PC-9 (cell line): Measurements from ENCODE around the gene MASP1. TPM values are rescaled to one million over a fixed set of nuclear protein-coding genes. Genes with fewer than 3 reads are reported as not detected.

Experiments
- BruUV-seq: library from RNA; stranded (reverse); fragments of 400-500 nt; replicated peaks from 2 replicates; lab custom pipeline; 2021; lab: Mats Ljungman, UMichigan
- CTCF ChIA-PET: fragments of 300-600 bp; sonication (Branson Sonifier 250); formaldehyde crosslinking; loops from one replicate; lab custom pipeline; 2022; ENCODE audit warnings: antibody characterized with exemption; lab: Charles Lee
- POLR2A ChIA-PET: fragments of 300-600 bp; sonication (Branson Sonifier 250); formaldehyde crosslinking; loops from one replicate; lab custom pipeline; 2022; ENCODE audit warnings: antibody characterized with exemption; ENCODE audit not compliant: unreplicated experiment; lab: Charles Lee
- DNase-seq, 2 experiments: peaks; one replicate each; pipeline versions ENCODE4 v3.0.0 to v3.0.0-alpha.2; 2015 to 2022; ENCODE audit warnings: mixed read lengths in 1 of 2
- H2AFZ ChIP-seq: fragments of 200-600 bp; sonication (generic); 2 replicates; pipeline ENCODE4 v1.8.1; 2017; ENCODE audit warnings: antibody characterized with exemption
- H3F3A ChIP-seq: fragments of 200-600 bp; sonication (generic); 2 replicates; pipeline ENCODE4 v1.8.1; 2017; ENCODE audit warnings: antibody characterized with exemption, mild to moderate bottlenecking, low read depth; ENCODE audit not compliant: insufficient read depth
- H3K27ac ChIP-seq: fragments of 200-600 bp; sonication (generic); 2 replicates; pipeline ENCODE4 v1.6.1; 2016; ENCODE audit warnings: mixed run types
- H3K27me3 ChIP-seq: fragments of 200-600 bp; sonication (generic); 2 replicates; pipeline ENCODE4 v1.6.1; 2016; ENCODE audit warnings: low read depth, mixed run types; ENCODE audit not compliant: insufficient read depth
- H3K36me3 ChIP-seq: fragments of 200-600 bp; sonication (generic); 2 replicates; pipeline ENCODE4 v1.6.1; 2016; ENCODE audit warnings: low read depth, mixed run types
- H3K4me1 ChIP-seq: fragments of 200-600 bp; sonication (generic); replicated peaks from 2 replicates; pipeline ENCODE4 v1.6.1; 2016; ENCODE audit warnings: mixed run types; ENCODE audit not compliant: insufficient read depth
- H3K4me2 ChIP-seq: fragments of 200-600 bp; sonication (generic); 2 replicates; pipeline ENCODE4 v1.6.1; 2017; ENCODE audit warnings: mixed run types
- H3K4me3 ChIP-seq: fragments of 200-600 bp; sonication (generic); 2 replicates; pipeline ENCODE4 v1.6.1; 2016; ENCODE audit warnings: mixed run types
- H3K79me2 ChIP-seq: fragments of 200-600 bp; sonication (generic); 2 replicates; pipeline ENCODE4 v1.6.1; 2017; ENCODE audit warnings: low read depth, mixed run types
- H3K9me2 ChIP-seq: fragments of 200-600 bp; sonication (generic); 2 replicates; pipeline ENCODE4 v1.8.1; 2017; ENCODE audit warnings: mild to moderate bottlenecking; ENCODE audit not compliant: insufficient read depth
- H3K9me3 ChIP-seq: fragments of 200-600 bp; sonication (generic); 2 replicates; pipeline ENCODE4 v1.8.1; 2016; ENCODE audit warnings: low read depth; ENCODE audit not compliant: insufficient read depth
- H4K20me1 ChIP-seq: fragments of 200-600 bp; sonication (generic); 2 replicates; pipeline ENCODE4 v1.8.1; 2017; ENCODE audit not compliant: insufficient read depth
- EZH2 ChIP-seq: fragments of 200-600 bp; sonication (generic); IDR thresholded peaks from 2 replicates; pipeline ENCODE4 v1.8.0; 2017; ENCODE audit warnings: antibody characterized with exemption, low read depth
- intact Hi-C: fragments of 100-400 bp; cut with micrococcal nuclease; formaldehyde crosslinking; loops from one replicate; pipeline ENCODE4 v1.10.0; 2022; ENCODE audit not compliant: unreplicated experiment
- total RNA-seq: library from RNA; stranded (reverse); gene quantifications from 2 replicates; pipeline ENCODE4 v1.2.3, GENCODE V29; 2021
- TF ChIP-seq, protein P1 (sequence below): fragments of 200-600 bp; sonication (generic); conservative IDR thresholded peaks from 2 replicates; pipeline ENCODE4 v1.6.1; 2017; ENCODE audit warnings: mixed run types, antibody characterized with exemption, mild to moderate bottlenecking, moderate library complexity

MASP1 gene
- total RNA-seq, 1 experiment from 2014 or later, result not detected

DNA sequence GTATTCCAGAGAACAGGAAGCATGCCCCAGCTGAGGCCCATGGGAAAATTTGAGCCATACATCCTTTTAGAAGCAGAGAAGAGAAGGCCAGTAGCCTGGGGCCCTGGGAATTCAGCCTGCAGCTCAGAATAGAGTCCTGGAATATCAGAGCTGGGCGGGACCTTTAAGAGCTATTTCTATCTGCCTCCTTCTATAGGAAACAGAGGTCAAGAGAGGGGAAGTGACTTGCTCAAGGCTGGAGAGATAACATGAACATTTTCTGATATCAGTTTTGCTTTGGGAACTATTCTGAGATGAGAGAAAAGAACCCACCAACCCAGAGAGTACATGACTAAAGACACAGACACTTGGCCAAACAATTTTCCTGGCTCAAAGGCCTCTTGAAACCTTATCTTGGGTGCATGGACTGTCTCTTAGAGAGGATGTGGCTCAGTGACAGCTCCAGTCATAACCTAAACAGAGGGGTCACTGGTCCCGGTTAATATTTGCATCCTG lies 26.0 kb downstream of the MASP1 start:
- no peaks in the 10 kb centered on the region for H4K20me1 ChIP-seq
- POLR2A ChIA-PET, result interaction anchor here (0.6 kb wide), 1 partner anchor 495 kb away, joined by 3 read pairs; no protein-coding TSS in a partner anchor
- CTCF ChIA-PET, result no interaction called here
- no peak overlapping the region for H3K27ac ChIP-seq
- H3K4me2 ChIP-seq, result no peak overlapping the region
- H3K36me3 ChIP-seq, result no peaks in the 10 kb centered on the region
- no TSS peak for BruUV-seq
- peaks cover 7% of the 10 kb centered on the region; the same call in 1 of the 2 replicates for H3K9me3 ChIP-seq
- DNase-seq, result no peak
- no peaks in the 10 kb centered on the region for H3K79me2 ChIP-seq
- intact Hi-C loops, result no loop called here
- TF ChIP-seq, protein P1, sequence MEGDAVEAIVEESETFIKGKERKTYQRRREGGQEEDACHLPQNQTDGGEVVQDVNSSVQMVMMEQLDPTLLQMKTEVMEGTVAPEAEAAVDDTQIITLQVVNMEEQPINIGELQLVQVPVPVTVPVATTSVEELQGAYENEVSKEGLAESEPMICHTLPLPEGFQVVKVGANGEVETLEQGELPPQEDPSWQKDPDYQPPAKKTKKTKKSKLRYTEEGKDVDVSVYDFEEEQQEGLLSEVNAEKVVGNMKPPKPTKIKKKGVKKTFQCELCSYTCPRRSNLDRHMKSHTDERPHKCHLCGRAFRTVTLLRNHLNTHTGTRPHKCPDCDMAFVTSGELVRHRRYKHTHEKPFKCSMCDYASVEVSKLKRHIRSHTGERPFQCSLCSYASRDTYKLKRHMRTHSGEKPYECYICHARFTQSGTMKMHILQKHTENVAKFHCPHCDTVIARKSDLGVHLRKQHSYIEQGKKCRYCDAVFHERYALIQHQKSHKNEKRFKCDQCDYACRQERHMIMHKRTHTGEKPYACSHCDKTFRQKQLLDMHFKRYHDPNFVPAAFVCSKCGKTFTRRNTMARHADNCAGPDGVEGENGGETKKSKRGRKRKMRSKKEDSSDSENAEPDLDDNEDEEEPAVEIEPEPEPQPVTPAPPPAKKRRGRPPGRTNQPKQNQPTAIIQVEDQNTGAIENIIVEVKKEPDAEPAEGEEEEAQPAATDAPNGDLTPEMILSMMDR, result no peak
- no peak for TF ChIP-seq EZH2
- peaks cover 4% of the 10 kb centered on the region; the same call in 1 of the 2 replicates for H3K27me3 ChIP-seq
- no peaks in the 10 kb centered on the region for H3K9me2 ChIP-seq
- H2AFZ ChIP-seq, result no peak overlapping the region
- peaks cover 17% of the 10 kb centered on the region for H3F3A ChIP-seq
- no peak overlapping the region for H3K4me3 ChIP-seq
- peaks cover 18% of the 10 kb centered on the region for H3K4me1 ChIP-seq

DNA sequence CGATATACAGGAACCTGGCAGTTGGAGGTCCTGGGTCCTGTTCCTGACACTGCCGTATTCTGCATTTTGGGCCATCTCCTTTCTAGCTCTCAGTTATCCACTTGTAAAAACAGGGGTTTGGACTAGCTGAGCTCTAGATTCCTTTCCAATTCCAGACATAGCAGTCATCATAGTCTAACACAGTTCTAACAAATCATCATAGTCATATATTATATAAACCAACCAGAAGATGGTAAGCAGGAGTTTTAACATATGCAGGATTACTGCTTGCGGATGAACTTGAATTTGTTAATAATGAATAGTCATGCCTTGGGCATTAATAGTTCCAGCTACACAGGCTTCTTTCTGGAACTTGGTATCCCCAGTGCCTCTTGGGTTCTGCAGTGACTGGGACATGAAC lies 26.6 kb downstream of the MASP1 start:
- no peaks in the 10 kb centered on the region for H3K36me3 ChIP-seq
- intact Hi-C loops, result loop anchor here (5.0 kb wide), 1 partner anchor 38 kb away; no protein-coding TSS in a partner anchor
- peaks cover 6% of the 10 kb centered on the region; the same call in 1 of the 2 replicates for H3K9me3 ChIP-seq
- H3K4me1 ChIP-seq, result peaks cover 18% of the 10 kb centered on the region
- H3K4me2 ChIP-seq, result no peak overlapping the region
- no peaks in the 10 kb centered on the region for H4K20me1 ChIP-seq
- ChIA-PET CTCF (interaction anchor here (0.6 kb wide), 1 partner anchor 13 kb away, joined by 3 read pairs; no protein-coding TSS in a partner anchor), POLR2A (interaction anchor here (0.6 kb wide), 2 partner anchors 14 to 494 kb away, joined by 3 read pairs; no protein-coding TSS in a partner anchor)
- no peak for DNase-seq
- H3K9me2 ChIP-seq, result no peaks in the 10 kb centered on the region
- peaks cover 4% of the 10 kb centered on the region; the same call in 1 of the 2 replicates for H3K27me3 ChIP-seq
- no peaks in the 10 kb centered on the region for H3K79me2 ChIP-seq
- TF ChIP-seq EZH2, result no peak
- TF ChIP-seq, protein P1, result no peak
- peaks cover 17% of the 10 kb centered on the region for H3F3A ChIP-seq
- no TSS peak for BruUV-seq
- no peak overlapping the region for H3K4me3 ChIP-seq
- no peak overlapping the region for H2AFZ ChIP-seq
- H3K27ac ChIP-seq, result no peak overlapping the region

DNA sequence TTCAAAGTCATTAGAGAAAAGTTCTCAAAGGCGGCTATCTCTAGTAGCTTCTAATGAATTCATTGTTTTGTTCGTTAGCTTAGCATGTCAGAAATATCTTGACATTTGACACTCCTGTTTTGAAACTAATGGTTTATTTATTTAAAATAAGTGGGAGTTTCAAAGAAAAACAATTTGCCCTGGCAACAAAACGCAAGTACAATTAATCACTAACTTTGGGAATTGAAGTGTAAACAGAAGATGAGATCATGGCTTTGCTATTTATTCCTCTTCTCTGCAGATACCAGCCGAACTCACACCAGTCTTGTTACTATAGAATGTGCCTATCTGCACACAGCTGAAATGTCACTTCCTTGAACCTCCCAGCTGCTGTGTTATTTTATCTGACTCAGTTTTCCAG lies 27.5 kb downstream of the MASP1 start:
- no peak overlapping the region for H2AFZ ChIP-seq
- ChIA-PET POLR2A (no interaction called here), CTCF (interaction anchor here (0.7 to 0.9 kb wide), 2 partner anchors 11 to 99 kb away, joined by 3 read pairs; no protein-coding TSS in a partner anchor)
- H3K27ac ChIP-seq, result no peak overlapping the region
- intact Hi-C loops, result loop anchor here (5.0 kb wide), 1 partner anchor 37 kb away; no protein-coding TSS in a partner anchor
- no peaks in the 10 kb centered on the region for H3K36me3 ChIP-seq
- H3K4me2 ChIP-seq, result peak overlapping the region; percentile 44
- BruUV-seq, result no TSS peak
- no peaks in the 10 kb centered on the region for H3K9me2 ChIP-seq
- H3K27me3 ChIP-seq, result no peaks in the 10 kb centered on the region; the same call in 1 of the 2 replicates
- peak; percentile 12 to 90 for DNase-seq
- peaks cover 17% of the 10 kb centered on the region for H3F3A ChIP-seq
- peaks cover 18% of the 10 kb centered on the region for H3K4me1 ChIP-seq
- H3K9me3 ChIP-seq, result no peaks in the 10 kb centered on the region
- TF ChIP-seq EZH2, result no peak
- TF ChIP-seq, protein P1, result no peak
- no peak overlapping the region for H3K4me3 ChIP-seq
- no peaks in the 10 kb centered on the region for H3K79me2 ChIP-seq
- H4K20me1 ChIP-seq, result no peaks in the 10 kb centered on the region
